Thymus (tissue), 14 donors: ENCODE results near the gene WDR49. TPM values are rescaled to one million over a fixed set of nuclear protein-coding genes. Genes with fewer than 3 reads are reported as not detected.
A peak's percentile ranks its signal among the peaks of the same experiment; 100 is the strongest.

Source experiments
- DNase-seq, 9 donors: peaks; one replicate each; pipeline ENCODE4 v3.0.0-alpha.2; 2013; ENCODE audit warnings: low spot score in 9 of 9, low read depth in 6 of 9, missing footprints in 1 of 9
- H3K27ac ChIP-seq, 2 donors: one replicate each; pipeline ENCODE4 v1.5.1; 2013; ENCODE audit warnings: control low read depth in 1 of 2, low read depth in 1 of 2, low read length in 1 of 2, mild to moderate bottlenecking in 1 of 2, moderate library complexity in 1 of 2
- H3K27me3 ChIP-seq, 2 donors: one replicate each; pipeline ENCODE4 v1.5.1; 2013; ENCODE audit warnings: low read length in 1 of 2; ENCODE audit not compliant: control insufficient read depth in 2 of 2, insufficient read depth in 1 of 2
- H3K36me3 ChIP-seq, 2 donors: one replicate each; pipeline ENCODE4 v1.5.1; 2013; ENCODE audit warnings: low read length in 1 of 2, mild to moderate bottlenecking in 1 of 2, moderate library complexity in 1 of 2; ENCODE audit not compliant: control insufficient read depth in 2 of 2, insufficient read depth in 2 of 2
- H3K4me1 ChIP-seq, 2 donors: one replicate each; pipeline ENCODE4 v1.5.1; 2013; ENCODE audit warnings: low read length in 2 of 2; ENCODE audit not compliant: control insufficient read depth in 2 of 2, insufficient read depth in 2 of 2
- H3K4me3 ChIP-seq, 2 donors: one replicate each; pipeline ENCODE4 v1.5.1; 2013; ENCODE audit warnings: low read length in 2 of 2, control low read depth in 1 of 2, mild to moderate bottlenecking in 1 of 2
- H3K9me3 ChIP-seq, 2 donors: one replicate each; pipeline ENCODE4 v1.5.1; 2013; ENCODE audit warnings: low read length in 1 of 2, mild to moderate bottlenecking in 1 of 2; ENCODE audit not compliant: control insufficient read depth in 2 of 2, insufficient read depth in 1 of 2
- WGBS: extraction: QIAGEN DNeasy Blood & Tissue Kit; methylation state at CpG from one replicate; pipeline ENCODE4 v1.1.7; 2013; 5-methylcytosine and 5-hydroxymethylcytosine counted together
- long read RNA-seq, 10 donors: transcript quantifications; one replicate each; lab custom pipeline, GENCODE V29; 2026
- polyA plus RNA-seq: library from polyadenylated mRNA; stranded (reverse); fragments of 200-250 nt; gene quantifications from one replicate; pipeline ENCODE4 v1.2.3, GENCODE V29; 2013
- total RNA-seq: library from RNA; stranded (reverse); fragments of 120-200 nt; gene quantifications from one replicate; pipeline ENCODE4 v1.2.4, GENCODE V29; 2013
- donor health status: healthy.

WDR49 gene
- total RNA-seq (0.90 TPM), polyA plus RNA-seq (0.14 TPM)
- long read RNA-seq, donor 1 = 0 reads
- long read RNA-seq, donor 2 = 0 reads
- long read RNA-seq, donor 3 = 0 reads
- long read RNA-seq, donor 4 = 0 reads
- long read RNA-seq, donor 5 = 0 reads
- long read RNA-seq, donor 6 = 0 reads
- long read RNA-seq, donor 7 = 0 reads
- long read RNA-seq, donor 8 = 0 reads
- long read RNA-seq, donor 9 = 0 reads
- long read RNA-seq, donor 10 = 0 reads

DNA sequence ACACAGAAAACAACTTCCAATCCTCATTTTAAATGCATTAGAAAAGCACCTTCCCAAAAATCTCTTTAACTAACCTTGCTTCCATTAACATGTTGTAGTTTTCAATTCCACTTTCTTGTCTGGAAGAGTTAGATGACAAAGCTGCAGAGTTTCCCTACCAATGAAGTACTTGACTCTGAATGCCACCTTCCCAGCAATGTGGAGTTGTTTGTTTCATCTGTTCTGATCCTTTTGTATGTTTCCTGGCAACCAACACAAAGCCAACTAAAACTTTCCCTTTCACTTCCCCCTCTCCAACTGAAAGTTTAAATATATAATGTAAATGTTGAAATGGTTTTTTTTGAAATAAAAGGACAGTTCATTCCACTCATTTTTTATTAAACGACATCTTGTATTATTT is at the start of gene WDR49:
TSS of gene WDR49 (minus strand) at position 183 of the 400 bp plus-strand sequence. CDS start 517 bp downstream, outside the sequence.
- 81% methylated on average over 1 of the region's 1 CpG for WGBS
- Histone ChIP-seq H3K9me3 (no peaks in the 10 kb centered on the region), H3K27ac (no peak within 1 kb of the TSS), H3K4me1 (no peaks in the 10 kb centered on the region), H3K4me3 (no peak within 1 kb of the TSS), H3K36me3 (no peaks in the 10 kb centered on the region), H3K27me3 (no peaks in the 10 kb centered on the region)
- peak in 1 of 9 donors; percentile 26 for DNase-seq

DNA sequence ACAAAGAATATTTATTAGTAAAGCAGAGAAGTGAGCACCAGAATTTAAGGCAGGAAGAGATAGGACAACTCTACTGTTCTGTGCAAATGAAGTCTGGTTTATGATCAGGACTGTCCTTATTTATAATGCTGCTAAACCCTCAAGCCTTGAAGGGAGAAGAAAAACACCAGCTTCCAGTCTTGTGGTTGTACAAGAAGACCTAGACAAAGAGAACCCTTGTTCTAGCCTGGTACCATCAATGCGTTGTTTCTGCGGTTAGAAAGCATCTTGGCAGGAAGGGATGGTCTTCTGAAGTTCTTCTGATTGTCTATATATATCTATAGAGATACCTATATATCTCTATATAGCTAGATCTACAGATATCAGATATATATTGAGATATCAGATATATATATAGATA is 47.2 kb upstream of the WDR49 start:
- WGBS = 99% methylated on average over 2 of the region's 2 CpGs
- no peaks in the 10 kb centered on the region for H3K9me3 ChIP-seq
- H3K36me3 ChIP-seq = peaks cover 3 to 37% of the 10 kb centered on the region in 2 donors
- H3K4me1 ChIP-seq = no peaks in the 10 kb centered on the region
- no peak overlapping the region for H3K27ac ChIP-seq
- H3K4me3 ChIP-seq = no peak overlapping the region
- no peak for DNase-seq
- no peaks in the 10 kb centered on the region for H3K27me3 ChIP-seq

DNA sequence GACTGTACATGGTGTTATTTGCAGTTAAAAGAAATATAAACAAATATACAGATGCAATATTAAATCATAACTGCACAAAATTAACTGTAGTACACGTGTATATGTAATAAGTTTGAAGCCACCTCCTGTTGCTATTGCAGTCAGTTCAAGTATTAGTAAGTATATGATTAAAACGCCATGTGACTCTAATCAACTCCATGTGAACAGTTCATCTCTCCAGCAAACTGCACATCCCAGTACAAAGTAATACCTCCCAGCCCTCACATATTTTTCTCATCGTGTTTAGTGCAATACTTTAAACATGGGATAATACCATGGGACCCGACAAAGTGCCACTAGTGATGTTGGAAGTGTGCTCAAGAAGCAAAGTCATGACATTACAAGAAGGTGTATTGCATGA is 46.3 kb upstream of the WDR49 start:
- Histone ChIP-seq H3K9me3 (no peaks in the 10 kb centered on the region), H3K4me3 (no peak overlapping the region), H3K4me1 (no peaks in the 10 kb centered on the region), H3K27me3 (no peaks in the 10 kb centered on the region), H3K36me3 (peaks cover 7 to 43% of the 10 kb centered on the region in 2 donors), H3K27ac (no peak overlapping the region)
- WGBS = 97% methylated on average over 4 of the region's 4 CpGs
- no peak for DNase-seq

DNA sequence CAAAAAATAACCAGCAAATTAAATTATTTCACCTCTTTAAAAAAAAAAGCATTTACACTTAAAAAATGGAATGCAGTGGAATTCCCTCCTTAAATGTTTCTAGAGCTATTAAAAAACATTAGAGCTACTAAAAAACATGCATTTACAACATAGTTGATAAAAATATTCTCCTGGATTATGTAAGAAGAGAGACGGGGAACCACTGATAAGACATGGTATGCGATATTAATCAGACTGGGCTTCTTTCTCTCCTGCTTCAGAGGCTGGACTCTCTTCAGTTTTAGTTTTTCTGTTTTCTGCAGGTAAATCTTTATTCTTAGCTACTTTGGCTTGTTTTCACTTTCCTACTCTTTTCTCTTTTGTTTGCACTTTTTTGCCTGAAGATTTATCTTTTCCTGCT is 40.4 kb upstream of the WDR49 start:
- Histone ChIP-seq H3K4me3 (no peak overlapping the region), H3K27me3 (no peaks in the 10 kb centered on the region), H3K4me1 (no peaks in the 10 kb centered on the region), H3K9me3 (no peaks in the 10 kb centered on the region), H3K27ac (no peak overlapping the region), H3K36me3 (peaks cover 18 to 33% of the 10 kb centered on the region in 2 donors)
- no peak for DNase-seq
- 98% methylated on average over 2 of the region's 2 CpGs for WGBS

DNA sequence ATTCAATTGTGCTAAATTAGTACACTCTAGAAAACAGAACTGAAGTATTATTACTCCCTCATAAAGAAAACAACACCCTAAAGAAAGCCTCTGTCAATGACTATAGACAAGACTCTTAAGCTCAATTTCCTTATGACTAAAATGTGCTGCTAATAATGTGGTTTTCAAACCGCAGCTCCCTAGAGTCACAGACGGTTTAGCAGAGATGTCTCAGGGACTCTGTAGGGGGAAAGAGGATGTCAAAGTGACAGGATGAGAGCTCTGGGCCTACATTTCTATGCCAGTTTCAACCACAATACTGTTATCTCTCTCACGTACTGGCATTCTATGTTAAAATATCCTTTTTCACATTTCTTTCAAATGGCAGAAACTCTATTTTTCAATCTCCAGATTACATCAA is 37.6 kb upstream of the WDR49 start:
- no peaks in the 10 kb centered on the region for H3K9me3 ChIP-seq
- 48% methylated on average over 3 of the region's 3 CpGs for WGBS
- peaks cover 16 to 38% of the 10 kb centered on the region in 2 donors for H3K36me3 ChIP-seq
- no peak overlapping the region for H3K27ac ChIP-seq
- H3K4me3 ChIP-seq = no peak overlapping the region
- peak in 8 of 9 donors; percentile 9 to 72 (median 24) for DNase-seq
- H3K27me3 ChIP-seq = no peaks in the 10 kb centered on the region
- no peaks in the 10 kb centered on the region for H3K4me1 ChIP-seq

DNA sequence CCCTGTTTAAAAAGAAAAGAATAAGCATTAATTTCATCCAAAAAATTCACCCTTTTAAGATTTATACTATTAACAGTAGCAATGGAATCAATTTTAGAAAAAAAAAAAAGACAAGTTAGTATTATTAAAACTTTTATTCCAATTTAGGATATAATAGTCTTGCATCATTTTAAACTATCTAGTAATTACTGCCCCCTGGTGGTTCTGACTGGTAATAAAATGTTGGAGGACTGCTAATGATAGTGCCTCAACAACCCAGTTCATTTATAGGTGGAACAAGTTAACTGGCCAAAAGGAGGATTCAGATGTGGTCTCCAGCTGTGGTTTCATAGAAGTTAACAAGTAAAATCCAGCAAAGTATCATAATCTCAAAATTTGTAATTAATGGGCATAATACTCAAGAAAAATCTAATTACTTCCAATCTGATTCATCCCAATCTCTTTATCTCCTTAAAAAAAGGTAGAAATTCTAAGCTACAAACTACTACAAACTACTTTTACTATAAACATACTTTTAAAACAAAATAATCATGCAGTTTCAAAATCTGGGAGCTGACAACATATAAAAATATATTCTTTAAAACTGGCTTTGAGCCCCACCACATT is 30.7 kb upstream of the WDR49 start:
- peaks cover 0 to 43% of the 10 kb centered on the region in 2 donors for H3K36me3 ChIP-seq
- H3K27ac ChIP-seq = no peak overlapping the region
- H3K27me3 ChIP-seq = no peaks in the 10 kb centered on the region
- no peaks in the 10 kb centered on the region for H3K9me3 ChIP-seq
- no peaks in the 10 kb centered on the region for H3K4me1 ChIP-seq
- H3K4me3 ChIP-seq = no peak overlapping the region
- peak; percentile 11 to 72 (median 51) for DNase-seq

DNA sequence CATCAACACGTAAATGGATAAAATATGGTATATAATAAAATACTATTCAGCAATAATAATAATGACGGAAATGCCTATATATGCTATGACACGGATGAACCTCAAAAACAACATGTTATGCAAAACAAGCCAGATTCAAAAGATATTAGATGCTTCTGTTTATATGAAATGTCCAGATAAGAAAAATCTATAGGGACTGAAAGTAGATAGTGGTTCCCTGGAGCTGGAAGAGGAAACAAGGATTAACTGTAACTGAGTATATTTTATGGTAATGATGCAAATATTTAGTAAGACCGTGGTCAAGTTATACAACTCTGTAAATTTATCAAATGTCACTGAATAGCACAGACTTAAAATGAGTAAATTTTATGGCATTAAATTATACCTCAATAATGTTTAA is 25.8 kb upstream of the WDR49 start:
- Histone ChIP-seq H3K9me3 (peaks cover 3 to 5% of the 10 kb centered on the region in 2 donors), H3K36me3 (peaks cover 5 to 37% of the 10 kb centered on the region in 2 donors), H3K27ac (no peak overlapping the region), H3K27me3 (no peaks in the 10 kb centered on the region), H3K4me1 (no peaks in the 10 kb centered on the region), H3K4me3 (no peak overlapping the region)
- 97% methylated on average over 4 of the region's 4 CpGs for WGBS
- no peak for DNase-seq

DNA sequence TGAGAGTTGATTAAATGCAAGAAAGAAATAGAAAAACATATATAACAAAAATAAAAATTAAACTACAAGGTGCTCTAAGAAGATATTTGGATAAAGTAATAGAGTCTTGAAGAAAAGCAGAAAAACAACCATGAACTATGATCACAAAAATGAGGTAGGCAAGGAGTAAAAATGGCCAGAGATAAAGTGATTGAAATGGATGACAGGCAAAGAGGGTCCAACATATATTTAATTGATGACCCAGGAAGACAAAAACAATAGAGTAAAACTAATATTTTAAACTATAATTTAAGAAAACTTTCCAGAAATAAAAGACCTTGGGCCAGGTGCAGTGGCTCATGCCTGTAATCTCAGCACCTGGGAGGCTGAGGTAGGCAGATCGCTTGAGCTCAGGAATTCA is 22.1 kb upstream of the WDR49 start:
- Histone ChIP-seq H3K4me3 (no peak overlapping the region), H3K27ac (no peak overlapping the region), H3K36me3 (peaks cover 5 to 31% of the 10 kb centered on the region in 2 donors), H3K4me1 (no peaks in the 10 kb centered on the region), H3K27me3 (no peaks in the 10 kb centered on the region), H3K9me3 (peaks cover 3 to 5% of the 10 kb centered on the region in 2 donors)
- no peak for DNase-seq
- WGBS = 98% methylated on average over 1 of the region's 1 CpG

DNA sequence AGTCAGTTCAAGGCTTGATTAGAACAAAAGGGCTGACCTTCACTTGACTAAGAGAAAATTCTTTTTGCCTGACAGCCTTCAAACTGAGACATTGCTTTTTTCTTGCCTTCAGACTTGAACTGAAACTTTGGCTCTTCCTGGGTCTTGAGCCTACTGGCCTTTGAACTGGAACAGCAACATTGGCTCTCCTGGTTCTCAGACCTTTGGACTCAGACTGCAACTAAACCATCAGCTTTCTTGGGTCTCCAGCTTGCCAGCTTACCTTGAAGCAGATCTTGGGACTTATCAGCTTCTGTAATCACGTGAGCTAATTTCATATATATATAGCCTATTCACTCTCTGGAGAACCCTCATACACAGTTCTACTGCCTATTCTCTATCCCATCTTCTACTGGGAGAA is 19.5 kb upstream of the WDR49 start:
- 95% methylated on average over 1 of the region's 1 CpG for WGBS

More for the DNA sequence above, 19.5 kb upstream of the WDR49 start:
- H3K4me1 ChIP-seq = no peaks in the 10 kb centered on the region
- peaks cover 3 to 5% of the 10 kb centered on the region in 2 donors for H3K9me3 ChIP-seq
- H3K4me3 ChIP-seq = no peak overlapping the region
- DNase-seq = no peak
- no peak overlapping the region for H3K27ac ChIP-seq
- H3K27me3 ChIP-seq = no peaks in the 10 kb centered on the region
- H3K36me3 ChIP-seq = peaks cover 5 to 28% of the 10 kb centered on the region in 2 donors
